Measurements from ENCODE around the gene GRHL1.

- no peak for TF ChIP-seq CTCF (IDR thresholded peaks at IDR 0.05; ENCODE audit: low read depth, low read length, missing input control)
- TF ChIP-seq REST (IDR thresholded peaks at IDR 0.05), result no peak
- no peak for TF ChIP-seq EGR1 (IDR thresholded peaks at IDR 0.05; ENCODE audit: low read depth in 2 of 2)
- no peak for TF ChIP-seq RXRA (IDR thresholded peaks at IDR 0.05)
- TF ChIP-seq MAX (IDR thresholded peaks at IDR 0.05), result no peak
- no peak for TF ChIP-seq JUND (IDR thresholded peaks at IDR 0.05)
- TF ChIP-seq RAD21 (IDR thresholded peaks at IDR 0.05), result no peak
- TF ChIP-seq ATF3 (IDR thresholded peaks at IDR 0.05), result no peak
Observed at GRCh38 chr2:9945596-9945995, 5.9 kb upstream of the GRHL1 start.

Measured in liver (tissue), 3 donors.